Activated naive CD4-positive, alpha-beta T cell treated with anti-CD3 and anti-CD28 coated beads, Interleukin-2, amount 50 U/mL, for 72 hours (primary cell): ENCODE results near the gene SLC5A5. TPM values are rescaled to one million over a fixed set of nuclear protein-coding genes. Genes with fewer than 3 reads are reported as not detected.

Experiments used
- ATAC-seq, 2 donors: fragments of 150-1000 bp; cut with Tn5 transposase; 2 replicates each; pipeline ENCODE4 v1.10.0; 2021; ENCODE audit warnings: mild to moderate bottlenecking in 2 of 2, moderate library complexity in 2 of 2
- DNase-seq, 2 donors: peaks; one replicate each; pipeline ENCODE4 v3.0.0; 2021 to 2022; ENCODE audit warnings: low spot score in 2 of 2
- H3K27ac Mint-ChIP-seq, 2 donors: one replicate each; pipeline ENCODE4 v1.8.0; 2022; ENCODE audit warnings: mild to moderate bottlenecking in 2 of 2, mixed read lengths in 2 of 2
- H3K36me3 Mint-ChIP-seq, 2 donors: one replicate each; pipeline ENCODE4 v1.8.0; 2022; ENCODE audit warnings: mixed read lengths in 2 of 2
- H3K9me3 Mint-ChIP-seq, 2 donors: one replicate each; pipeline ENCODE4 v1.8.0; 2022; ENCODE audit warnings: mixed read lengths in 2 of 2
- total RNA-seq, 2 donors: library from RNA; stranded (reverse); gene quantifications; one replicate each; pipeline ENCODE4 v1.2.3, GENCODE V29; 2022

The SLC5A5 gene
- total RNA-seq, 2 donors from 2014 or later: 1.5 to 2.0 TPM

- Mint-ChIP-seq H3K27ac (no peak overlapping the region), H3K9me3 (no peaks in the 10 kb centered on the region), H3K36me3 (peaks cover 17 to 52% of the 10 kb centered on the region in 2 donors)
- ATAC-seq (peak; percentile 13 to 81), DNase-seq (peak in 1 of 2 donors; percentile 74)
These were observed 29.7 kb upstream of the SLC5A5 start for GRCh38 chr19:17841810-17842662.

DNA sequence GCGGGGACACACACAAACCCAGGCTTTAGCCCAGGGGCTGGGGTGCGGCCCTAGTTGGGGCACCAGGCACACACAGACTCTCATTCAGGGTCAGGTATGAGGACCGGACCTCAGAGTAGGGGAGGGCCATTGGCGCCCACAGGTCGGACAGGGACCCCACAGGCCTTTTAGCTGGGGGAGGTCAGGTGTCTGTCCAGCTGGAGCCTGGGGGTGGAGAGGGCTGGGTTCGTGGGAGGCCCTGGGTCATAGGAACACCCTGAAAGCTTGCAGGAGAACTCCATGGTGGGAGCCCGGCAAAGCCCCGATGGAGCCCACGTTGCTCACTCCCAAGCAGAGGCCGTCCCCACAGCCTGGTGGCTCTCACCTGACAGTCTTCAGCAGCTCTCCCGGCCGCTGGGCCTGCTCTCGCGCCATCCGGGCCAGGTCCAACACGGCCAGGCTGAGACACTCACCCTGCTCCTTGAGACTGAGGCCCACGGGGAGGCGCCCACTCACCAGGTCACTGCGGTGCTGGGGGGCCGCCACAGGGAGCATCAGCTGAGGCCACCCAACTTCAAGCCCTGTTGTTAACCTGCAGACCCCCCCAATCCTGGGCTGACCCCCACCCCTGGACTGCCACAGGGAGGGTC is 29.0 kb upstream of the SLC5A5 start:
- DNase-seq: no peak
- Mint-ChIP-seq H3K36me3 (peaks cover 16 to 49% of the 10 kb centered on the region in 2 donors), H3K9me3 (no peaks in the 10 kb centered on the region), H3K27ac (no peak overlapping the region)
- no peak for ATAC-seq

DNA sequence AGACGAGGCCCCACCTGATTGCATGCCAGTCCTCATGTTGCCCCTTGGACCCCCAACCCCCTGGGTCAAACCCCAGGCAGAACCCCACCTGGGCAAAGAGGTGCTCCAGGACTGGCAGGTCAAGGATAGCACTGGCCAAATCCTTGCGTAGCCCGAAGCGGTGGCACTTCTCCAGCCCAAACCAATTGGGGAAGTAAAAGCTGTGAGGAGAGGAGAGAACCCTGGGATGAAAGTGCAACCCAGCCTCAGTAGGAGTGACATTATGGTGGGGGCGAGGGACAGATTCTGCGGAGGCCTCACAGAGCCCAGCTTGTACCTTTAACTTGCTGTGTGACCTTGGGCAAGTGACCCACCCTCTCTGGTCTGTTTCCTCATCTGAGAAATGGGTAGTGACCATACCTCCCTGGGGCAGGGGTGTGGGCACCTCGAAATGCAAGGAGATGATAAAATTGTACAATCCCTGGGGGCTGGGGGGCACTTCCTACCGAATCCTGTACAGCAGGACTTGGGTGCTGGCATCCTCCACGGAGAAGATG is 28.4 kb upstream of the SLC5A5 start:
- Mint-ChIP-seq H3K36me3 (peaks cover 11 to 43% of the 10 kb centered on the region in 2 donors), H3K9me3 (no peaks in the 10 kb centered on the region), H3K27ac (no peak overlapping the region)
- DNase-seq: no peak
- no peak for ATAC-seq

- no peaks in the 10 kb centered on the region for H3K9me3 Mint-ChIP-seq
- no peak for DNase-seq
- peak overlapping the region; percentile 85 to 90 for H3K27ac Mint-ChIP-seq
- peaks cover 11 to 39% of the 10 kb centered on the region in 2 donors for H3K36me3 Mint-ChIP-seq
- no peak for ATAC-seq
These were observed 27.7 kb upstream of the SLC5A5 start for GRCh38 chr19:17843908-17844490.

GRCh38 chr19:17846146-17846545 is 25.6 kb upstream of the SLC5A5 start:
- ATAC-seq (peak in 1 of 2 donors; percentile 27), DNase-seq (no peak)
- Mint-ChIP-seq H3K27ac (peak overlapping the region; percentile 85 to 98), H3K36me3 (peaks cover 6 to 40% of the 10 kb centered on the region in 2 donors), H3K9me3 (no peaks in the 10 kb centered on the region)

GRCh38 chr19:17847538-17848366 is 24.0 kb upstream of the SLC5A5 start, which contains the start of gene JAK3:
Gene JAK3 (minus strand): TSS chr19:17847982. CDS start chr19:17844417, 3,565 bp downstream.
- ATAC-seq (peak; percentile 79 to 90), DNase-seq (peak; percentile 84 to 91)
- H3K27ac Mint-ChIP-seq: peak within 1 kb of the TSS; percentile 85 to 98
- peaks cover 5 to 46% of the 10 kb centered on the region in 2 donors for H3K36me3 Mint-ChIP-seq
- peaks cover 0 to 4% of the 10 kb centered on the region in 2 donors for H3K9me3 Mint-ChIP-seq

GRCh38 chr19:17848595-17849292 is 23.0 kb upstream of the SLC5A5 start:
- DNase-seq: no peak
- ATAC-seq: no peak
- H3K9me3 Mint-ChIP-seq: peaks cover 0 to 4% of the 10 kb centered on the region in 2 donors

GRCh38 chr19:17854061-17854460 is 17.7 kb upstream of the SLC5A5 start:
- Mint-ChIP-seq H3K36me3 (peaks cover 0 to 17% of the 10 kb centered on the region in 2 donors), H3K27ac (no peak overlapping the region), H3K9me3 (peaks cover 0 to 4% of the 10 kb centered on the region in 2 donors)
- DNase-seq (no peak), ATAC-seq (no peak)

More at GRCh38 chr19:17848595-17849292, 23.0 kb upstream of the SLC5A5 start:
- Mint-ChIP-seq H3K27ac (peak overlapping the region; percentile 85 to 98), H3K36me3 (peaks cover 5 to 40% of the 10 kb centered on the region in 2 donors)

DNA sequence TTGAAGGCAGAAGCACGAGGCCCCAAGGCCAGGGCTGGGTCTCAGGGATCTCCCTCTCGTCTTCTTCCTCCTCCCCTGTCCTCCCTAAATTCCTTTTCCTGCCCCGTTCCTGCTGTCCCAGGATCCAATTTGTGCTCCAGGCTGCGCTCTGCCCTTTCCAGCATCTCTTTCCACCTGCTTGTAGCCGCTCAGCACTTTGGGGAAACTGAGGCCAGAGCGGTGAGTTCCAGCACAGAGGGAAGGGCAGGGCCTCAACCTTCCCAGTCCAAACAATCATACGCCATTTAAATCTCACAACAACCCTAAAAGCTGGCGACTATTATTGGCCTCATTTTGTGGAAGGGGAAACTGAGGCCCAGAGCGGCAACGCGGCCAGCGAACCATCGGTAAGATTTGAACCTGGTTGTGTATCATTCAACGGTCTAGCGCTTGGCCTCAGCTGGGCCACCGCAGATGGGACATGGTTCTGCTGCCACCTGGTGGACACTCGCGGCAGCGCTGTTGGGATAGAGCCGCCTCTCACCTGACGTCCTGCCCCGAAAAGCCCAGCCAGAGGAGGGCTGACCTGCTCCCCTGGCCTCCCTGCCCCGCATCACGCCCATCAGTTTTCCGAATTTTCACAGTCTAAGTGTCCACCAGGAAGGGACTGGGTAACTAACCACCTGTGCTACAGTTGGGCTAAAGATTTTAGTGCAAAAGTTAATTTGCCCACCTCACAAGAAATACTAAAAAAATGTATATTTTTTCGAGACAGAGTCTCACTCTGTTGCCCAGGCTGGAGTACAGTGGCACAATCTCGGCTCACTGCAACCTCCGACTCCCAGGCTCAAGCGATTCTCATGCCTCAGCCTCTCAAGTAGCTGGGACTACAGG is 16.2 kb upstream of the SLC5A5 start:
- Mint-ChIP-seq H3K27ac (no peak overlapping the region), H3K9me3 (peaks cover 0 to 4% of the 10 kb centered on the region in 2 donors), H3K36me3 (peaks cover 11 to 22% of the 10 kb centered on the region in 2 donors)
- peak; percentile 91 to 98 for DNase-seq
- ATAC-seq: peak; percentile 41 to 46

DNA sequence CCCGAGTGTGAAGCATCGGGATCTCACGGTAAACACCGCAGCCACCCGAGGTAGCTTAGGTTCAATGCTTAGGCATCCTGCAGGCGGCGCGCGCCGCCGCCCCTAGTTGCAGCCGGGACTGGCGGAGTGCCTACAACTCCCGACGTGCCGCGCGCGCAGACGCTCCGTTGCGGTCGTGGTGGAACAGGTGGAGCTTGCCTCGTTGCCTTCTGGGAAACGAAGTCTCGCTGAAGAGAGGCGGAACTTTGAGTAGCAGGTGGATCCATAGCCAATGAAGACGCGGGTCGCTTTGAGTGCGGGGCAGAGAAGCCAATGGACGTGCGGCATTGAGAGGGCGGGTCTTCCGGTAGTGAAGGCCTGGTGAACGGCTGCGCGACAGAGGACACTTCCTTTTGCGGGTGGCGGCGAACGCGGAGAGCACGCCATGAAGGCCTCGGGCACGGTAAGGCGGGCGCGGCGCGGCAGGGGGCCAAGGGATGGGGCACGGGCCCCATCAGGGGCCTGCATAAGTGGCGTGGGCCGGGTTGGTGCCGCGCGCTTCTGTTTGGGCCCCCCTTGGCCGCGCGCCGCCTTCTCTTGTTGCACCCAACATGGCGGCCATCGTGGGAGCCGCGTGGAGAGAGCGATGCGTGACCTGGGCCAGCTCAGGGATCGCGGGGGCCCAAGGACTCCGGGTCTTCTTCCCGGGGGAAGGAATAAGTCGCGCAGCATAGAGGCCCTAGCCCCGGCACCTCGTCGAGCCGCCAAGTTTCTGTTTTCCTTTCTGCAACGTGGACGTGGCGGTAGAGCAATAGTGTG is 12.0 kb upstream of the SLC5A5 start, which contains the start of gene RPL18A:
Gene RPL18A (plus strand): TSS at position 378 of the 798 bp plus-strand sequence. CDS start 47 bp downstream, at position 425.
- H3K36me3 Mint-ChIP-seq: peaks cover 40 to 43% of the 10 kb centered on the region in 2 donors
- H3K27ac Mint-ChIP-seq: peak within 1 kb of the TSS; percentile 94 to 99
- H3K9me3 Mint-ChIP-seq: no peaks in the 10 kb centered on the region
- ATAC-seq (peak; percentile 96 to 97), DNase-seq (peak; percentile 96 to 100)

- Mint-ChIP-seq H3K9me3 (no peaks in the 10 kb centered on the region), H3K36me3 (peaks cover 40 to 43% of the 10 kb centered on the region in 2 donors), H3K27ac (peak overlapping the region; percentile 94 to 97)
- DNase-seq: no peak
- no peak for ATAC-seq
These were observed 11.3 kb upstream of the SLC5A5 start for GRCh38 chr19:17860331-17860992.

DNA sequence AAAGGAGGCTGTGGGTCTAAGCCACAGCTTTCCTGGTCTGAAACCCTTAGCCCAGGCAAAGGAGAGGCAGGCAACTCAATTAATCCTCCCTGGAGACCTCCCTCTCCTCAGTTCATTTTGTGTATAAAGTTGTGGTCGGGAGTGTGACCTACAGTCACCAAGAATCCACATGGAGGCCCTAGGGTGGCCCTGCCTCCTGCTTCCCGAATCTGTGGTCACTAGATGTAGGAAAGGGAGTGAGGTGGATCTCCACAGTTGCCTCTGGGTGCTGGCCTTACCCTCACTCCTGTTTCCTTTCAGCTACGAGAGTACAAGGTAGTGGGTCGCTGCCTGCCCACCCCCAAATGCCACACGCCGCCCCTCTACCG is 10.8 kb upstream of the SLC5A5 start:
- H3K27ac Mint-ChIP-seq: peak overlapping the region; percentile 94 to 97
- H3K9me3 Mint-ChIP-seq: no peaks in the 10 kb centered on the region
- ATAC-seq: no peak
- H3K36me3 Mint-ChIP-seq: peaks cover 40 to 43% of the 10 kb centered on the region in 2 donors
- no peak for DNase-seq
